GM23338 (cell line): ENCODE data around the gene CCDC127. TPM values are rescaled to one million over a fixed set of nuclear protein-coding genes. Genes with fewer than 3 reads are reported as not detected.

ENCODE experiments used
- ATAC-seq: fragments of 200-7000 bp; cut with Tn5 transposase; 3 replicates; pipeline ENCODE4 v1.9.1; 2020
- DNase-seq: peaks from one replicate; pipeline ENCODE4 v3.0.0-alpha.2; 2015; ENCODE audit warnings: low spot score
- H2AFZ ChIP-seq: fragments of 200-600 bp; sonication (generic); 2 replicates; pipeline ENCODE4 v1.8.0; 2016; ENCODE audit warnings: antibody characterized with exemption, mild to moderate bottlenecking, moderate library complexity
- H3F3A ChIP-seq: fragments of 200-600 bp; sonication (generic); replicated peaks from 2 replicates; pipeline ENCODE4 v1.8.0; 2017; ENCODE audit warnings: antibody characterized with exemption, mixed run types, low read depth
- H3K27ac ChIP-seq: fragments of 200-600 bp; sonication (generic); 2 replicates; pipeline ENCODE4 v1.6.1; 2016; ENCODE audit warnings: low read depth
- H3K27me3 ChIP-seq: fragments of 200-600 bp; sonication (generic); 2 replicates; pipeline ENCODE4 v1.8.0; 2016; ENCODE audit warnings: mild to moderate bottlenecking, mixed run types, moderate library complexity; ENCODE audit not compliant: insufficient read depth
- H3K36me3 ChIP-seq: fragments of 200-600 bp; sonication (generic); 2 replicates; pipeline ENCODE4 v1.8.0; 2016; ENCODE audit warnings: mild to moderate bottlenecking; ENCODE audit not compliant: insufficient read depth
- H3K4me1 ChIP-seq: fragments of 200-600 bp; sonication (generic); 2 replicates; pipeline ENCODE4 v1.8.0; 2016; ENCODE audit warnings: mild to moderate bottlenecking, moderate library complexity; ENCODE audit not compliant: insufficient read depth
- H3K4me2 ChIP-seq: fragments of 200-600 bp; sonication (generic); 2 replicates; pipeline ENCODE4 v1.7.1; 2017; ENCODE audit warnings: mixed run types
- H3K4me3 ChIP-seq: fragments of 200-600 bp; sonication (generic); 2 replicates; pipeline ENCODE4 v1.6.1; 2016; ENCODE audit warnings: mixed run types
- H3K79me2 ChIP-seq: fragments of 200-600 bp; sonication (generic); replicated peaks from 2 replicates; pipeline ENCODE4 v1.8.0; 2017; ENCODE audit warnings: mild to moderate bottlenecking; ENCODE audit not compliant: insufficient read depth
- H3K9me2 ChIP-seq: fragments of 200-600 bp; sonication (generic); 2 replicates; pipeline ENCODE4 v1.8.0; 2017; ENCODE audit not compliant: insufficient read depth
- H4K20me1 ChIP-seq: fragments of 200-600 bp; sonication (generic); replicated peaks from 2 replicates; pipeline ENCODE4 v1.8.0; 2017; ENCODE audit warnings: mild to moderate bottlenecking; ENCODE audit not compliant: insufficient read depth
- H3K27ac Mint-ChIP-seq: 2 replicates; pipeline ENCODE4 v1.8.0; 2020; ENCODE audit warnings: inconsistent platforms, mild to moderate bottlenecking, moderate library complexity, mixed read lengths
- H3K27me3 Mint-ChIP-seq: 3 replicates; pipeline ENCODE4 v1.8.0; 2022; ENCODE audit warnings: low read depth, mild to moderate bottlenecking, moderate library complexity, mixed read lengths, inconsistent platforms; ENCODE audit not compliant: insufficient read depth, poor library complexity
- H3K36me3 Mint-ChIP-seq: 3 replicates; pipeline ENCODE4 v1.8.0; 2021; ENCODE audit warnings: low read depth, mild to moderate bottlenecking, inconsistent platforms, moderate library complexity, mixed read lengths
- H3K4me1 Mint-ChIP-seq: 3 replicates; pipeline ENCODE4 v1.8.0; 2020; ENCODE audit warnings: mild to moderate bottlenecking, inconsistent platforms, mixed read lengths
- H3K4me3 Mint-ChIP-seq: 3 replicates; pipeline ENCODE4 v1.8.0; 2021; ENCODE audit warnings: moderate library complexity, mild to moderate bottlenecking, inconsistent platforms, mixed read lengths
- H3K9me3 Mint-ChIP-seq: 3 replicates; pipeline ENCODE4 v1.8.0; 2020; ENCODE audit warnings: moderate library complexity, mild to moderate bottlenecking, inconsistent platforms, mixed read lengths
- CREB1 ChIP-seq: fragments of 250-450 bp; sonication (Bioruptor Pico); IDR thresholded peaks from 2 replicates; pipeline ENCODE4 v1.5.0; 2020; ENCODE audit warnings: low read depth, mild to moderate bottlenecking, moderate library complexity
- CTCF ChIP-seq, 2 experiments: fragments of 200-600 bp in 1 of 2; sonication (generic) in 1 of 2; conservative IDR thresholded peaks; 2 replicates each; pipeline versions ENCODE4 v1.5.1 to v1.6.1; 2016 to 2017; ENCODE audit warnings: antibody characterized with exemption in 2 of 2, low read depth in 2 of 2, mild to moderate bottlenecking in 2 of 2, moderate library complexity in 1 of 2
- ETS1 ChIP-seq: IDR thresholded peaks from 2 replicates; pipeline ENCODE4 v1.6.1; 2016; ENCODE audit warnings: antibody characterized with exemption
- EZH2 ChIP-seq: fragments of 200-600 bp; sonication (generic); IDR thresholded peaks from one replicate; pipeline ENCODE4 v1.8.0; 2017; ENCODE audit warnings: antibody characterized with exemption, mild to moderate bottlenecking, low read depth; ENCODE audit not compliant: unreplicated experiment
- EZH2phosphoT487 ChIP-seq: fragments of 200-600 bp; sonication (generic); IDR thresholded peaks from one replicate; pipeline ENCODE4 v1.8.1; 2018; ENCODE audit warnings: antibody characterized with exemption; ENCODE audit not compliant: unreplicated experiment
- JUNB ChIP-seq: IDR thresholded peaks from one replicate; pipeline ENCODE4 v1.6.1; 2016; ENCODE audit warnings: antibody characterized with exemption; ENCODE audit not compliant: unreplicated experiment
- NANOG ChIP-seq: IDR thresholded peaks from 2 replicates; pipeline ENCODE4 v1.6.1; 2016; ENCODE audit warnings: antibody characterized with exemption, borderline replicate concordance
- POLR2AphosphoS5 ChIP-seq: IDR thresholded peaks from 2 replicates; pipeline ENCODE4 v1.6.1; 2016; ENCODE audit warnings: antibody characterized with exemption, low read depth
- REST ChIP-seq: IDR thresholded peaks from one replicate; pipeline ENCODE4 v1.6.1; 2018; ENCODE audit warnings: antibody characterized with exemption; ENCODE audit not compliant: unreplicated experiment
- STAT1 ChIP-seq: IDR thresholded peaks from one replicate; pipeline ENCODE4 v1.6.1; 2016; ENCODE audit warnings: antibody characterized with exemption; ENCODE audit not compliant: unreplicated experiment
- ZNF114 ChIP-seq: fragments of 250-450 bp; sonication (Bioruptor Pico); IDR thresholded peaks from 2 replicates; pipeline ENCODE4 v1.5.0; 2020; ENCODE audit warnings: mild to moderate bottlenecking, moderate library complexity
- ZNF331 ChIP-seq: fragments of 250-450 bp; sonication (Bioruptor Pico); IDR thresholded peaks from 2 replicates; pipeline ENCODE4 v1.5.0; 2020; ENCODE audit warnings: low read depth, mild to moderate bottlenecking, moderate library complexity
- ZNF462 ChIP-seq: fragments of 250-450 bp; sonication (Bioruptor Pico); IDR thresholded peaks from 2 replicates; pipeline ENCODE4 v1.5.0; 2020; ENCODE audit warnings: mild to moderate bottlenecking, moderate library complexity
- polyA plus RNA-seq: library from polyadenylated mRNA; unstranded; fragments of >200 nt; fragmentation: Nextera tagmentation; extraction: Ambion mirVana; gene quantifications from 2 replicates; pipeline ENCODE4 v1.2.1, GENCODE V29; 2016
- total RNA-seq: library from RNA; depleted of rRNA; stranded (reverse); fragments of >200 nt; shearing (Covaris generic); gene quantifications from 2 replicates; pipeline ENCODE4 v1.2.3, GENCODE V29; 2014

Gene CCDC127
- total and polyA plus RNA-seq, 2 experiments from 2014 or later: 6.0 to 7.2 TPM

GRCh38 chr5:204001-204400 is 14.0 kb downstream of the CCDC127 start:
- no peak overlapping the region for H3K4me2 ChIP-seq
- H3K27me3 Mint-ChIP-seq: peaks cover 10% of the 10 kb centered on the region
- H3K27me3 ChIP-seq: no peaks in the 10 kb centered on the region
- H3K36me3 ChIP-seq: no peaks in the 10 kb centered on the region
- H3K4me3 Mint-ChIP-seq: no peak overlapping the region
- H4K20me1 ChIP-seq: peaks cover 20% of the 10 kb centered on the region
- peaks cover 30% of the 10 kb centered on the region for H3K36me3 Mint-ChIP-seq
- ATAC-seq (no peak), DNase-seq (no peak)
- no peaks in the 10 kb centered on the region for H3K9me2 ChIP-seq
- no peak overlapping the region for H3K27ac Mint-ChIP-seq
- H2AFZ ChIP-seq: no peak overlapping the region
- H3K9me3 Mint-ChIP-seq: no peaks in the 10 kb centered on the region
- no peak overlapping the region for H3K27ac ChIP-seq
- peaks cover 33% of the 10 kb centered on the region for H3K4me1 Mint-ChIP-seq
- no peak overlapping the region for H3K4me3 ChIP-seq
- H3K4me1 ChIP-seq: no peaks in the 10 kb centered on the region; the same call in 1 of the 2 replicates
- TF ChIP-seq JUNB: no peak
- TF ChIP-seq STAT1: no peak
- TF ChIP-seq NANOG: no peak
- TF ChIP-seq CTCF (conservative IDR thresholded peaks at IDR 0.05; ENCODE audit: low read depth in 2 of 2): no peak
- TF ChIP-seq EZH2: no peak
- no peak for TF ChIP-seq ZNF331 (CRISPR knock-in tag)
- no peak for TF ChIP-seq ETS1
- no peak for TF ChIP-seq EZH2phosphoT487
- TF ChIP-seq ZNF462: no peak
- TF ChIP-seq ZNF114: no peak
- TF ChIP-seq CREB1 (CRISPR knock-in tag): no peak
- TF ChIP-seq POLR2AphosphoS5: no peak
- TF ChIP-seq REST: no peak
- peaks cover 11% of the 10 kb centered on the region for H3F3A ChIP-seq
- H3K79me2 ChIP-seq: peaks cover 36% of the 10 kb centered on the region
